ENCODE results near the gene TOP2A. TPM values are rescaled to one million over a fixed set of nuclear protein-coding genes. Genes with fewer than 3 reads are reported as not detected.
"Not testable (repeated sequence)": the region's sequence is repeated elsewhere in the genome, so short reads cannot be mapped to it uniquely, and the experiment has no call there.

The TOP2A gene
- total and polyA plus RNA-seq, 10 donors = 5.5 to 37.5 (median 13.5) TPM

GRCh38 chr17:40378966-40379365 lies 38.7 kb downstream of the TOP2A start:
- DNase-seq = no peak
- H3K27ac ChIP-seq = no peak overlapping the region
- H3K27me3 ChIP-seq (replicated peaks in 1 of 7) = peaks cover 0 to 4% (median 0%) of the 10 kb centered on the region in 7 donors
- TF ChIP-seq POLR2A (IDR thresholded peaks at IDR 0.05) (no peak), POLR2AphosphoS5 (IDR thresholded peaks at IDR 0.05) (no peak), CTCF (IDR thresholded peaks at IDR 0.05 in 8 of 11, conservative IDR thresholded peaks at IDR 0.05 in 3 of 11) (no peak)
- no peaks in the 10 kb centered on the region for H3K4me1 ChIP-seq
- no peaks in the 10 kb centered on the region for H3K36me3 ChIP-seq
- 83 to 96% (median 92%) methylated on average over 7 of the region's 7 CpGs for WGBS, 5 donors
- intact Hi-C loops (cut with DNase I; ENCODE audit: low total_unique reads) = no loop called here
- H3K4me3 ChIP-seq = no peak overlapping the region
- no peaks in the 10 kb centered on the region for H3K9me3 ChIP-seq

GRCh38 chr17:40377832-40378231 lies 39.9 kb downstream of the TOP2A start:
- peaks cover 0 to 4% (median 0%) of the 10 kb centered on the region in 7 donors for H3K27me3 ChIP-seq (replicated peaks in 1 of 7)
- no peaks in the 10 kb centered on the region for H3K9me3 ChIP-seq
- no peaks in the 10 kb centered on the region for H3K36me3 ChIP-seq
- intact Hi-C loops (cut with DNase I; ENCODE audit: low total_unique reads) = no loop called here
- 88 to 94% (median 91%) methylated on average over 13 of the region's 13 CpGs for WGBS, 5 donors
- no peak overlapping the region for H3K4me3 ChIP-seq
- H3K27ac ChIP-seq = no peak overlapping the region
- no peak for TF ChIP-seq POLR2A (IDR thresholded peaks at IDR 0.05)
- TF ChIP-seq CTCF (IDR thresholded peaks at IDR 0.05 in 8 of 11, conservative IDR thresholded peaks at IDR 0.05 in 3 of 11) = no peak
- no peak for TF ChIP-seq POLR2AphosphoS5 (IDR thresholded peaks at IDR 0.05)
- no peak for DNase-seq
- H3K4me1 ChIP-seq = no peaks in the 10 kb centered on the region

- intact Hi-C loops (cut with DNase I; ENCODE audit: low total_unique reads); DNase-seq: not testable (repeated sequence)
- 75 to 87% (median 82%) methylated on average over 6 of the region's 6 CpGs for WGBS, 5 donors
Measured at GRCh38 chr17:40376541-40376940, 41.2 kb downstream of the TOP2A start.

GRCh38 chr17:40375786-40376185 lies 41.9 kb downstream of the TOP2A start:
- H3K27ac ChIP-seq; H3K9me3 ChIP-seq; DNase-seq; H3K36me3 ChIP-seq; H3K27me3 ChIP-seq (replicated peaks in 1 of 7); H3K4me1 ChIP-seq; intact Hi-C loops (cut with DNase I; ENCODE audit: low total_unique reads); H3K4me3 ChIP-seq: not testable (repeated sequence)
- WGBS, 5 donors = 83 to 92% (median 89%) methylated on average over 7 to 21 of the region's 21 CpGs

More at GRCh38 chr17:40376541-40376940, 41.2 kb downstream of the TOP2A start:
- H3K9me3 ChIP-seq; H3K4me3 ChIP-seq; H3K36me3 ChIP-seq; H3K27ac ChIP-seq; H3K27me3 ChIP-seq (replicated peaks in 1 of 7); H3K4me1 ChIP-seq: not testable (repeated sequence)

- Histone ChIP-seq H3K4me3 (no peak overlapping the region), H3K9me3 (no peaks in the 10 kb centered on the region), H3K4me1 (peaks cover 0 to 8% (median 0%) of the 10 kb centered on the region in 6 donors), H3K27me3 (replicated peaks in 1 of 7) (peaks cover 0 to 4% (median 0%) of the 10 kb centered on the region in 7 donors), H3K36me3 (no peaks in the 10 kb centered on the region), H3K27ac (no peak overlapping the region)
- TF ChIP-seq CTCF (IDR thresholded peaks at IDR 0.05 in 8 of 11, conservative IDR thresholded peaks at IDR 0.05 in 3 of 11) (no peak), POLR2AphosphoS5 (IDR thresholded peaks at IDR 0.05) (no peak), POLR2A (IDR thresholded peaks at IDR 0.05) (no peak)
- no peak for DNase-seq
- intact Hi-C loops (cut with DNase I; ENCODE audit: low total_unique reads) = no loop called here
- 89 to 92% (median 91%) methylated on average over 14 of the region's 14 CpGs for WGBS, 5 donors
Measured at GRCh38 chr17:40374821-40375498, 42.7 kb downstream of the TOP2A start.
